ENCODE results near the gene MUC6. TPM values are rescaled to one million over a fixed set of nuclear protein-coding genes. Genes with fewer than 3 reads are reported as not detected.

MUC6 gene
- total RNA-seq, 4 donors from 2014 or later = not detected

DNA sequence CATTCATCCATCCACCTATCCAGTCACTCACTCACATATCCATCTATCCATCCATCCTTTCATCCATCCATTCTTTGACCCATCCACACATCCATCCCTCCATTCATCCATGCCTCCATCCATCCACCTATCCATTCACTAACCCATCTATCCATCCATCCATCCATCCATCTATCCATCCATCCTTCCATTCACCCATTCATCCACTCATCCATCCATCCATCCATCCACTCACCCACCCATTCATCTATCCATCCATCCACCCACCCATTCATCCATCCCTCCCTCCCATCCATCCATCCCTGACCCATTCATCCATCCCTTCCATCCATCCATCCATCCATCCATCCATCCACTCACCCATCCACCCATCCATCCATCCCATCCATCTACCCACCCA is 33.2 kb upstream of the MUC6 start:
- DNase-seq (no peak), ATAC-seq (no peak)
- Histone ChIP-seq H3K9me3 (no peaks in the 10 kb centered on the region), H3K4me1 (peaks cover 6 to 8% of the 10 kb centered on the region in 2 donors), H3K27ac (no peak overlapping the region), H3K27me3 (peaks cover 0 to 5% (median 0%) of the 10 kb centered on the region in 3 donors), H3K4me3 (no peak overlapping the region), H3K36me3 (no peaks in the 10 kb centered on the region)
- intact Hi-C loops (cut with DNase I; ENCODE audit: low total_unique reads) = no loop called here
- TF ChIP-seq POLR2A (IDR thresholded peaks at IDR 0.05) (no peak), CTCF (IDR thresholded peaks at IDR 0.05 in 4 of 5, conservative IDR thresholded peaks at IDR 0.05 in 1 of 5) (no peak)
- in situ Hi-C loops (cut with MboI; ENCODE audit: low sequenced_read_pairs in 4 of 4) = no loop called here

DNA sequence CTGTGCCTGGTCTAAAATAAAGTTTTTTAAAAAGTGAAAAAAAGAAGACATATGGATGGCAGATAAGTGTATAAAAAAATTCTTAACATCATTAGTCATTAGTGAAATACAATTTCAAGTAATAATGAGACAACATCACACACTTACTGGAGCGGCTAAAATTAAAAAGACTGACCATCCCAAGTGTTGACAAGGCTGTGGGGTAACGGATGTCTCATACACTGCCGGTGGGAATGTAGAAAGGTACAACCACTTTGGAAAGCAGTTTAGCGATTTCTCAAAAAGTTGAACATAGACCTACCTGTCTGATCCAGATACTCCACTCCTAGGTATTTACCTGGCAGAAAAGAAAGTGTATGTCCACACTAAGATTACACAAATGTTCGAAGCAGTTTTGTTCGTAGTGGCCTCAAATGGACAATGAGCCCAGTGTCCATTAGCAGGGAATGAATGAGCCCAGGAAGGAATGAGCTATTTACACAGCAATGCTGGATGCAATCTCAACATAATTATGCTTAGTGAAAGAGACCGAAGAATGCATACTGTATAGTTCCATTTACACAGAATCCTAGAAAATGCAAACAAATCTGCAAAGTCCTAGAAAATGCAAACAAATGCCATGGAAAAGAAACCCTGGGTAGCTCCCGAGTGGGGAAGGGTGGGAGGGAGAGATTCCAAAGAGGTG is 31.4 kb upstream of the MUC6 start:
- ATAC-seq (no peak), DNase-seq (no peak)
- no peaks in the 10 kb centered on the region for H3K36me3 ChIP-seq
- H3K4me1 ChIP-seq = peaks cover under 1 to 5% of the 10 kb centered on the region in 2 donors
- no peaks in the 10 kb centered on the region for H3K9me3 ChIP-seq
- in situ Hi-C loops (cut with MboI; ENCODE audit: low sequenced_read_pairs in 4 of 4) (no loop called here), intact Hi-C loops (cut with DNase I; ENCODE audit: low total_unique reads) (no loop called here)
- H3K27ac ChIP-seq = no peak overlapping the region
- peaks cover 0 to 5% (median 0%) of the 10 kb centered on the region in 3 donors for H3K27me3 ChIP-seq
- TF ChIP-seq POLR2A (IDR thresholded peaks at IDR 0.05) = no peak
- TF ChIP-seq CTCF (IDR thresholded peaks at IDR 0.05 in 4 of 5, conservative IDR thresholded peaks at IDR 0.05 in 1 of 5) = no peak
- no peak overlapping the region for H3K4me3 ChIP-seq

- H3K9me3 ChIP-seq = no peaks in the 10 kb centered on the region
- no peak overlapping the region for H3K27ac ChIP-seq
- ATAC-seq (no peak), DNase-seq (no peak)
- no peak overlapping the region for H3K4me3 ChIP-seq
- in situ Hi-C loops (cut with MboI; ENCODE audit: low sequenced_read_pairs in 4 of 4) (no loop called here), intact Hi-C loops (cut with DNase I; ENCODE audit: low total_unique reads) (no loop called here)
- no peak for TF ChIP-seq CTCF (IDR thresholded peaks at IDR 0.05 in 4 of 5, conservative IDR thresholded peaks at IDR 0.05 in 1 of 5)
- no peak for TF ChIP-seq POLR2A (IDR thresholded peaks at IDR 0.05)
- no peaks in the 10 kb centered on the region for H3K4me1 ChIP-seq
- no peaks in the 10 kb centered on the region for H3K36me3 ChIP-seq
- peaks cover 0 to 10% (median 2%) of the 10 kb centered on the region in 3 donors for H3K27me3 ChIP-seq
Measured at GRCh38 chr11:1064167-1064566, 27.6 kb upstream of the MUC6 start.

GRCh38 chr11:1062075-1062820 is 25.7 kb upstream of the MUC6 start:
- Histone ChIP-seq H3K27ac (no peak overlapping the region), H3K9me3 (no peaks in the 10 kb centered on the region), H3K36me3 (no peaks in the 10 kb centered on the region), H3K27me3 (peaks cover 0 to 17% (median 9%) of the 10 kb centered on the region in 3 donors), H3K4me3 (no peak overlapping the region), H3K4me1 (no peaks in the 10 kb centered on the region)
- DNase-seq = no peak
- TF ChIP-seq CTCF (IDR thresholded peaks at IDR 0.05 in 4 of 5, conservative IDR thresholded peaks at IDR 0.05 in 1 of 5) (no peak), POLR2A (IDR thresholded peaks at IDR 0.05) (no peak)
- ATAC-seq = no peak
- intact Hi-C loops (cut with DNase I; ENCODE audit: low total_unique reads) = no loop called here
- in situ Hi-C loops (cut with MboI; ENCODE audit: low sequenced_read_pairs in 4 of 4) = no loop called here
